Esophagus squamous epithelium (tissue), 5 donors: ENCODE data around the gene FLNA. TPM values are rescaled to one million over a fixed set of nuclear protein-coding genes. Genes with fewer than 3 reads are reported as not detected.

Experiments used
- DNase-seq: peaks from one replicate; lab custom pipeline; 2025; lab: John Stamatoyannopoulos, UW
- H3K27ac ChIP-seq, 4 donors: fragments of 200-600 bp; sonication (generic); one replicate each; pipeline ENCODE4 v1.5.1; 2016 to 2019; ENCODE audit warnings: mild to moderate bottlenecking in 1 of 4
- H3K27me3 ChIP-seq, 4 donors: fragments of 200-600 bp; sonication (generic); 1 replicate in 3 of 4; 2 replicates in 1 of 4; pipeline versions ENCODE4 v1.5.1 to v1.6.0; 2017 to 2021; ENCODE audit warnings: antibody characterized with exemption in 1 of 4
- H3K36me3 ChIP-seq, 3 donors: fragments of 200-600 bp; sonication (generic); one replicate each; pipeline ENCODE4 v1.5.1; 2016 to 2019
- H3K4me1 ChIP-seq, 3 donors: fragments of 200-600 bp; sonication (generic); one replicate each; pipeline ENCODE4 v1.5.1; 2017 to 2019
- H3K4me3 ChIP-seq, 4 donors: fragments of 200-600 bp; sonication (generic); 1 replicate in 3 of 4; 2 replicates in 1 of 4; pipeline ENCODE4 v1.5.1; 2016 to 2019; ENCODE audit warnings: mild to moderate bottlenecking in 2 of 4, moderate library complexity in 1 of 4
- H3K9me3 ChIP-seq, 3 donors: fragments of 200-600 bp; sonication (generic); one replicate each; pipeline ENCODE4 v1.5.1; 2016 to 2019
- POLR2A ChIP-seq, 4 donors: fragments of 450-650 bp; IDR thresholded peaks; one replicate each; pipeline ENCODE4 v1.6.1; 2017; ENCODE audit warnings: antibody characterized with exemption in 4 of 4, mild to moderate bottlenecking in 4 of 4, moderate library complexity in 3 of 4
- WGBS, 2 donors: methylation state at CpG; one replicate each; pipeline ENCODE4 v1.1.5; 2018; 5-methylcytosine and 5-hydroxymethylcytosine counted together
- intact Hi-C: fragments of 100-400 bp; cut with DNase I; formaldehyde crosslinking; loops from one replicate; pipeline ENCODE4 v1.15.0; 2022
- total RNA-seq, 4 donors: library from RNA; depleted of rRNA; stranded (reverse); fragments of >200 nt; gene quantifications; one replicate each; pipeline ENCODE4 v1.1.0, GENCODE V29; 2016
- TF ChIP-seq, protein P1 (sequence below), 6 experiments: fragments of 450-650 bp in 4 of 6; fragments of 200-600 bp in 2 of 6; sonication (generic) in 2 of 6; IDR thresholded peaks; one replicate each; pipeline ENCODE4 v1.5.1; 2016 to 2019; ENCODE audit warnings: antibody characterized with exemption in 6 of 6, mild to moderate bottlenecking in 4 of 6, moderate library complexity in 4 of 6
- donor health status: DM: yes; HTN: yes; CAD: no.

Gene FLNA
- total RNA-seq, 4 donors from 2014 or later, result 290 to 1,242 (median 582) TPM

DNA sequence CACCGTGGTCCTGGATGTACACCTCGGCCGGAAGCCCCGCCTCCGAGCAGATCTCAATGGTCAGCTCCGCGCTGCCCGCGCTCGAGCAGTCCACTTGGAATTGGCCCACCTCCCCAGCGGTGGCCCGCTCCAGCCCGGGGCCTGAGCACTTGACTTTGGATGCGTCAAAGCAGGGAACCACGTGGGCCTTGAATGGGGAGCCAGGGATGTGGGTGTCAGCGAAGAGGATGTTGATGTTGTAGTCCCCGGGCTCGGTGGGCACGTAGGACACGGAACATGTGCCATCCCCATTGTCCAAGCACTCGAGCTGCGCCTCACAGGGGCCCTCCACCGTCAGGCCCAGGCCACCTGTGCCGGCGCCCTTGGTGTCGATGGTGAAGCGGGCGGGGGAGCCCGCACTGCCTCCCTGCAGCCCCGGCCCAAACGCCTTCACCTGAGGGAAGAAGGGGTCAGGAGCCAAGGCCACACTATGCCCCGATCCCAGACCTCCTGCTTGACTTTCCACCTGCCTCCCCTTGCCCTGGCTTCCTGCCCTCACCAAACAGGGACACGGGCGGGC, 14.2 kb downstream of the FLNA start:
- Histone ChIP-seq H3K4me1 (peaks cover 0 to 29% (median 0%) of the 10 kb centered on the region in 3 donors), H3K36me3 (peaks cover 37 to 96% (median 65%) of the 10 kb centered on the region in 3 donors), H3K27ac (peak overlapping the region in 2 of 4 donors; percentile 21 to 44), H3K4me3 (no peak overlapping the region), H3K9me3 (no peaks in the 10 kb centered on the region), H3K27me3 (no peaks in the 10 kb centered on the region)
- WGBS, 2 donors, result 74% methylated on average over 18 of the region's 34 CpGs; no CpG with 5 or more reads in 1 of the 2 donors
- intact Hi-C loops, result no loop called here
- TF ChIP-seq, protein P1, sequence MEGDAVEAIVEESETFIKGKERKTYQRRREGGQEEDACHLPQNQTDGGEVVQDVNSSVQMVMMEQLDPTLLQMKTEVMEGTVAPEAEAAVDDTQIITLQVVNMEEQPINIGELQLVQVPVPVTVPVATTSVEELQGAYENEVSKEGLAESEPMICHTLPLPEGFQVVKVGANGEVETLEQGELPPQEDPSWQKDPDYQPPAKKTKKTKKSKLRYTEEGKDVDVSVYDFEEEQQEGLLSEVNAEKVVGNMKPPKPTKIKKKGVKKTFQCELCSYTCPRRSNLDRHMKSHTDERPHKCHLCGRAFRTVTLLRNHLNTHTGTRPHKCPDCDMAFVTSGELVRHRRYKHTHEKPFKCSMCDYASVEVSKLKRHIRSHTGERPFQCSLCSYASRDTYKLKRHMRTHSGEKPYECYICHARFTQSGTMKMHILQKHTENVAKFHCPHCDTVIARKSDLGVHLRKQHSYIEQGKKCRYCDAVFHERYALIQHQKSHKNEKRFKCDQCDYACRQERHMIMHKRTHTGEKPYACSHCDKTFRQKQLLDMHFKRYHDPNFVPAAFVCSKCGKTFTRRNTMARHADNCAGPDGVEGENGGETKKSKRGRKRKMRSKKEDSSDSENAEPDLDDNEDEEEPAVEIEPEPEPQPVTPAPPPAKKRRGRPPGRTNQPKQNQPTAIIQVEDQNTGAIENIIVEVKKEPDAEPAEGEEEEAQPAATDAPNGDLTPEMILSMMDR (IDR thresholded peaks at IDR 0.05), result no peak
- no peak for TF ChIP-seq POLR2A (IDR thresholded peaks at IDR 0.05)
- no peak for DNase-seq

DNA sequence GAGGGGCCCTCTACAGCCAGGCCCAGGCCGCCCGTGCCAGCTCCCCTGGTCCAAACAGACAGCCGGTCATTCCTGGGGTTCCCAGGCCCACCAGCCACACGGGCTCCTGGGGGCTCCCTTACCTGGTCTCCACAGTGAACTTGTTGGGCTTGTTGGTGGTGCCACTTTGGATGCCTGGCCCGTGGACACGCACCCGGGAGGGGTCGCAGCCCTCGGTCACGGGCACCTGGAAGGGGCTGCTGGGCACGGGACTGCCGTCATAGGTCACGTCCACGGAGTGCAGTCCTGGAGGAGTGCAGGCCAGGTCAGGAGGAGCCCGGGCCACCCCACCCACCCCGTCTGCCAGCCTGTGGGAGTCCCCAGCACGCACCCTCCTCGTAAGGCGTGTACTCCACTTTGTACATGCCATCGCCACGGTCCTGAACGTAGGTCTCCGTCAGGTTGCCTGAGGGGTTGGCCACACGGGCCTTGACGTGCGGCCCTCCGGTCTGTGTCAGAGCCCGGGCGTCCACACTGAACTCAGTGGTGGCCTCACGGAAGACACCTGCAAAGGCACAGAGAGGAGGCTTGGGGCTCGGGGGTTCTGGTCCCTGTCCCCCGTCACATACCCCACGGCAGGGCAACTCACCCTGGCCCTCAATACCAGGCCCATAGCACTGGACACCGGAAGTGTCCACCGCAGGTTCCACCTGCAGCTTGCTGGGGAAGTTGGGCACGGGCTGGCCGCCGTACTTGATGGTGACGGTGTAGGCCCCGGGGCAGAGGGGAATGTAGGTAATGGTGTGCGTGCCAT, 14.9 kb downstream of the FLNA start:
- intact Hi-C loops, result no loop called here
- Histone ChIP-seq H3K36me3 (peaks cover 35 to 96% (median 60%) of the 10 kb centered on the region in 3 donors), H3K4me1 (peaks cover 0 to 26% (median 0%) of the 10 kb centered on the region in 3 donors), H3K27ac (peak overlapping the region in 3 of 4 donors; percentile 9 to 44 (median 30)), H3K9me3 (no peaks in the 10 kb centered on the region), H3K4me3 (no peak overlapping the region), H3K27me3 (no peaks in the 10 kb centered on the region)
- no CpG with 5 or more reads among the region's 41 CpGs for WGBS, 2 donors
- no peak for DNase-seq
- TF ChIP-seq, protein P1 (IDR thresholded peaks at IDR 0.05), result no peak
- no peak for TF ChIP-seq POLR2A (IDR thresholded peaks at IDR 0.05)

DNA sequence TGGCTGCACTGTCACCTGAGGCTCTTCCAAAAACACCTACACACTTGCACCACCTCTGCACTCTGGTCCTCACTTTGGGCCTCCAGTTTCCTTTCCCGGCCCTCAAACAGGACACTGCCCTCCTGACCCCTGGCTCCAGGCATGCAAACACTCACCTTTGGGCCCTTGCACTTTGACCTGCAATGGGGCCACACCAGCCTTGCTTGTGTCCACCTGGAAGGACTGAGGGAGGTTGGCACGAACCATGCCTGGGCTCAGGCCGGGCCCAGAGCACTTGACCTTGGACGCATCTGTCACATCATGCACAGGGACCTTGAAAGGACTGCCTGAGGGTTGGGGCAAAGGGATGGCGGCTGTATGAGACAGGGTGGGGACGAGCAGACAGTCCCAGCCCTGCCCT, 15.6 kb downstream of the FLNA start:
- intact Hi-C loops, result no loop called here
- no peak for DNase-seq
- H3K36me3 ChIP-seq, result peaks cover 28 to 96% (median 60%) of the 10 kb centered on the region in 3 donors
- peak overlapping the region in 1 of 4 donors; percentile 44 for H3K27ac ChIP-seq
- H3K4me3 ChIP-seq, result no peak overlapping the region
- 76% methylated on average over 3 of the region's 6 CpGs; no CpG with 5 or more reads in 1 of the 2 donors for WGBS, 2 donors
- TF ChIP-seq, protein P1 (IDR thresholded peaks at IDR 0.05), result no peak
- no peak for TF ChIP-seq POLR2A (IDR thresholded peaks at IDR 0.05)
- peaks cover 0 to 26% (median 0%) of the 10 kb centered on the region in 3 donors for H3K4me1 ChIP-seq
- no peaks in the 10 kb centered on the region for H3K27me3 ChIP-seq
- no peaks in the 10 kb centered on the region for H3K9me3 ChIP-seq

DNA sequence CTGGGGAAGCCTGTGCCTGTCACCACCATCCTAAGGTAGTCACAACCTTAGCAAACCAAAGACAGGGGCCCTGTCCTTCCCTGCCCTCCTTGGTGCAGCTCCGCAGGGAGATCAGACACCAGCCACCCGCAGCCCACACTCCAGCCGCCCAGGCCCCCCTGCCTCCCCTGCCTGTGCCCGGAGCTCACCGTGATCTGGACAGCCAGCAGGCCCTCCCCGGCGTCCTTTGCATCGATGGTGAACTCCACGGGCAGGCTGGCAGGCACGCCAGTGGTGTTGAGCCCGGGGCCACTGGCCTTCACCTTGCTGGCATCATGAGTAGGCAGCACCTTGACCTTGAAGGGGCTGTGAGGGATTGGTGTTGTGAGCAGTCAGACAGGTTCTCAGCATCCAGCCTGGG, 16.4 kb downstream of the FLNA start:
- WGBS, 2 donors, result 100% methylated on average over 1 of the region's 11 CpGs; no CpG with 5 or more reads in 1 of the 2 donors
- H3K27me3 ChIP-seq, result no peaks in the 10 kb centered on the region
- no peak overlapping the region for H3K4me3 ChIP-seq
- no peaks in the 10 kb centered on the region for H3K9me3 ChIP-seq
- H3K4me1 ChIP-seq, result peaks cover 0 to 26% (median 0%) of the 10 kb centered on the region in 3 donors
- TF ChIP-seq, protein P1 (IDR thresholded peaks at IDR 0.05), result no peak
- no peak for TF ChIP-seq POLR2A (IDR thresholded peaks at IDR 0.05)
- no peak for DNase-seq
- peaks cover 34 to 96% (median 65%) of the 10 kb centered on the region in 3 donors for H3K36me3 ChIP-seq
- intact Hi-C loops, result no loop called here
- H3K27ac ChIP-seq, result peak overlapping the region in 2 of 4 donors; percentile 21 to 28

DNA sequence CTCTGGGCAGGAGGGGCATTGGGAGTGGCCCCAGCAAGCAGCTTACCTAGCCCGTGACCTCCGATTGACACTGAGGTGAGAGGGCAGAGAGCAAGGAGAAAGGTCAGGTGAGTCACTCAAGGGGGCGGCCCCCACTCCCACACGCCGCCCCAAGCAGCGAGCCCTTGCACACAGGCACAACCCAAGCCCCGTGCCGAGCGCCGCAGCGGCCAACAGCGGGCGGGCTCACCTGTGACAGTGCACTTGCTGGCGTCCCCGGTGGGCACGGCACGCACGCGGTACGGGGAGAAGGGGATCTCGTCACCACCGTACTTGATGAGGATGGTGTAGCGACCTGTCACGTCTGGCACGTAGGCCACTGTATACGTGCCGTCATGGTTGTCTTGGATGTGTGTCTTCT, 17.2 kb downstream of the FLNA start:
- H3K4me1 ChIP-seq, result peaks cover 0 to 26% (median 0%) of the 10 kb centered on the region in 3 donors
- H3K27ac ChIP-seq, result peak overlapping the region in 2 of 4 donors; percentile 13 to 28
- peaks cover 37 to 96% (median 64%) of the 10 kb centered on the region in 3 donors for H3K36me3 ChIP-seq
- H3K9me3 ChIP-seq, result no peaks in the 10 kb centered on the region
- no peak for TF ChIP-seq POLR2A (IDR thresholded peaks at IDR 0.05)
- TF ChIP-seq, protein P1 (IDR thresholded peaks at IDR 0.05), result no peak
- no peak overlapping the region for H3K4me3 ChIP-seq
- no peak for DNase-seq
- 75% methylated on average over 13 of the region's 27 CpGs; no CpG with 5 or more reads in 1 of the 2 donors for WGBS, 2 donors
- intact Hi-C loops, result no loop called here
- H3K27me3 ChIP-seq, result no peaks in the 10 kb centered on the region
